Thyroid gland (tissue), 4 donors: Measurements from ENCODE around the gene MKKS.

Experiments
- CTCF ChIP-seq, 6 experiments: fragments of 200-600 bp in 3 of 6; fragments of 450-650 bp in 3 of 6; sonication (generic) in 3 of 6; IDR thresholded peaks; one replicate each; pipeline ENCODE4 v1.5.1; 2016 to 2019; ENCODE audit warnings: antibody characterized with exemption in 6 of 6, mild to moderate bottlenecking in 2 of 6, inconsistent platforms in 1 of 6, moderate library complexity in 1 of 6
- POLR2A ChIP-seq, 2 donors: fragments of 450-650 bp; IDR thresholded peaks; one replicate each; pipeline ENCODE4 v1.6.1; 2017; ENCODE audit warnings: antibody characterized with exemption in 2 of 2, mild to moderate bottlenecking in 2 of 2, moderate library complexity in 1 of 2

- no peak for TF ChIP-seq CTCF (IDR thresholded peaks at IDR 0.05)
- TF ChIP-seq POLR2A (IDR thresholded peaks at IDR 0.05): no peak
These were observed 40.7 kb upstream of the MKKS start for GRCh38 chr20:10474606-10475184.
